GM21529 (cell line): ENCODE results near the gene GRB14.
"Not testable (repeated sequence)": the region's sequence is repeated elsewhere in the genome, so short reads cannot be mapped to it uniquely, and the experiment has no call there.

Source experiments
- ATAC-seq: cut with Tn5 transposase; IDR thresholded peaks from one replicate; pipeline ENCODE4 v1.9.1; 2021; ENCODE audit not compliant: unreplicated experiment

Gene GRB14

DNA sequence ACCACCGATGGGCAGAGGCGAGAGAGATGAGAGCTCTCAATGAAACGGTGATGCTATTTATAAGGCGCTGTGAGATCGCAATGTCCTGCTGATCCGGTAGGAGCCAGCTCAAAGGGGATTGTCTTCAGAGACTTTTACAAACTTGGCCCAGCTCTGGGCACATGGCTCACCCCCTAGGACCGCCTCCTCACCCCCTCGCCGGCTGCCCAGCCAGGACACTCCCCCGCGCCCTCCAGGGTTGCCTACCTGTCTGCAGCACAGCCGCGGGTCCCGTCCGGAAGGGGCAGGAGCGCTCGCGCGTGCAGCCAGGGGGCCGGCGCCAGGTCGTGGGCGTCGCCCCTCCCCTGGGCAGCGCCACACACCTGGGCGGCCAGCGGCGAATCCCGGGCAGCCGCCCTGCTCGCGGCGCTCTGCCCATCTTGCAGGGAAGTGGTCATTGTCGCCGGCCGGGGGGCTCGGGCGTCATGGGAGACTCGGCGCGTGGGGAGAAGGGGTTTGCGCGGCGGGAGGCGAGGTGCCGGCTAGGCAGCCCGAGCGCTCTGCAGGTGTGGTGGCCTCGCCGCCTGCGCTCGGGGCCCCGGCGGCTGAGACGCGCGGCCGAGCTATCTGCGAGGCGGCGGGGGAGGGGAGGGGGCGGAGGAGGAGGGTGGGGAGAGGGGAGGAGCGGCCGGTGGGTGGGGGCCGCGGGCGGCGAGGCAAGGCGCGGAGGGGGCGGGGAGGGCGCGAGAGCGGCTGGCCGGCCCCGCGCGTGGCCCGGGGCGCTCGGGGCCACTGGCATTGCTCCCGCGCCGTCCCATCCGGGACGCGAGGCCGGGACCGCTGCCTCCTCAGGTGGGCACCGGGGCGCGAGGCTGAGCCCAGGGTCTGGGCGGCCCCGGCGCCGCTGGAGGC lies at the start of gene GRB14:
Gene GRB14 (minus strand): TSS at position 610 of the 891 bp plus-strand sequence. CDS start 173 bp downstream, at position 437.
- no peak for ATAC-seq

DNA sequence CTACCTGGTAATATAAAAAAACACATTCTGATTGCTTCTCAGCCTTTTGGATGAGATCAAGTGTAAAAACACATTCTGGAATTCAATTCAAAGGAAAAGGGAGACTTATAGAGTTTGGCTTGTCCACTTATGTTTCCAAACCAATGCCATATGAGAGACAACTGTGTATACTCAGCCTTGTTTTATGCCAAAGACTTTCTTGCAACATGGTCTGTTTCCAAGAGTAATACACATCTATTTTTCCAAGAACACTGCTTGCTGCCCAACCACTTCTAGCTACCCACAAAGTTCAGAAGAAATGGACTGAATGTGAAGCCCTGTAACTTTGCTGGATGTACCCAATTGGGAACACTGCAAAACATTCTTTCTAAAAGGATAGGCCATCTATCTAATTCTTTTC lies 48.0 kb upstream of the GRB14 start:
- no peak for ATAC-seq

- ATAC-seq = no peak
Observed at GRCh38 chr2:164667566-164667965, 46.3 kb upstream of the GRB14 start.

- no peak for ATAC-seq
Observed at GRCh38 chr2:164664070-164664469, 42.8 kb upstream of the GRB14 start.

DNA sequence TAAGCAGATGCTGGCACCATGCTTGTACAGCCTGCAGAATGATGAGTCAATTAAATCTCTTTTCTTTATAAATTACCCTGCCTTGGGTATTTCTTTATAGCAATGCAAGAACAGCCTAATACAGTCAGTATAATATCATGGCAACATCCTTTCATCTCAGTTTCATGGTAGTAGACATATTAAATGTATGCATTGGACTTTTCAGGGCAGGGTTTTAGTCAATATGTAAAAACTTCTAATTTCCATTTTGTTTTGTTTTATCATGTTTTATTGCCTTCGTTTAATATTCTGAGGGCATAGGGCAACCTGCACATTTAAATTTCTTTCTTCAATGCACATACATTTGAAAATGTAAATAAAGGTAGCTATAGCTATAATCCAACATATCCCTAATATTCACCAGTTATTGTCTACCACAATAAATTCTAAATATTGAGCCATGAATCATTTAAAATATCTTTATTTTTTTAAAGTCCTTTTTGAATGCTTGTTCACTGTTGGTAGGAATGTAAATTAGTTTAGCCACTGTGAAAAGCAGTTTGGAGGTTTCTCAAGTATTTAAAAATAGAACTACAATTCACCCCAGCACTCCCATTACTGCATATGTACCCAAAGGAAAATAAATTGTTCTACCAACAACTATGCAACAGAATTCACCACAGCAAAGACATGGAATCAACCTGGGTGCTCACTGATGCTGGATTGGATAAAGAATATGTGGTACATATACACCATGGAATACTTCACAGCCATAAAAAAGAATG lies 41.8 kb upstream of the GRB14 start:
- ATAC-seq = no peak

DNA sequence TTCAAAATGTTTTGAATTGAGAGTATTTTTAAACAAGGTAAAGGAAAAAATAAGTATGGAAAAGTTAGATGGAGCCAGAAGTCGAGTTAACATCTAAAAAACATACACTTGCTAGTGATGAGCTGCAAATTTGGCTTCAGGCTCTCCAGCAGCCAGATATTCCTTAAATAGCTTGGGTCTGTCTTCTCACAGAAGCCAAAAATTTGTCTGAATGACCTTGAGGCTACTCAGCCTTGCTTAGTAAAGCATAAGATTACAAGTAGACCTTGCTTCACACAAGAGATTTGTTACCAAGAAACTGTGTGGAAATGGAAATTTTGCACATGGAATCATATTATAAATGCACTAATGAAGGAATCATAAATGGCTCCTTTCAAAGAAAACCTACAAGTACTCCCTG lies 40.8 kb upstream of the GRB14 start:
- no peak for ATAC-seq

DNA sequence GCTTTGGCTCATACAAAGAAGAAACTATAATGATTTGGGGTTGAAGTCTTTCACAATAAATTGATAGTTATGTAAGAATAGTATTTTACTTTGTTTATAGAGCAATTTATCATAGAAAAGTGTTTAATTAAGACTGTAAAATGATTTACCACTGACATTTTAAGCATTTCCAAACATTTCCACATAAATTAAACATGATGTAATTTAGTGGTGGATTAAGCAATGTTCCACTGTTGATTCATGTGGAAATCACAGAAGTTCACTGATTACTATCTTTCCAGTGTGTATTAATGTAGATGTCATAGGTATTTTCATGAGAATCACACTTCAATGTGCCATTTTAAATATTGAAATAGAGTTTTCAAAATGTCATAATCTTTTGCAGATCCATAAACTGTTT lies 40.1 kb upstream of the GRB14 start:
- no peak for ATAC-seq

DNA sequence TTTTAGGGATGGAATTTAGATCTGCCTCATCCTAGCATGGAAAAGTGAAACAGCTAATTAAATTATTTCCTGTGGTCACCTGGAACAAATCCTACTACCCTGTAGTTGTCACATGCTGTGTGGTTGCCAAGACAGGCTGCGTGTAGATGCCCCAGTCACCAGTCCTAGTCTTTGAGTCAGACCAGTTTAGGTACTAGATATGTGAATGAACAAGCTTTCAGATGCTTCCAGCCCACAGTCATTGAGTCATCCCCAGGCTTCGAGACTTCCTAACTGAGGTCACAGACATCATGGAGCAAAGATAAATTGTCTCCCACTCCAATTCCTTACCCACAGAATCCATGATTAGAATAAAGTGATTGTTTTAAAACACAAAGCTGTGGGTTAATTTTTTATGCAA lies 35.8 kb upstream of the GRB14 start:
- ATAC-seq = no peak

GRCh38 chr2:164655750-164656149 lies 34.5 kb upstream of the GRB14 start:
- no peak for ATAC-seq

GRCh38 chr2:164655336-164655735 lies 34.1 kb upstream of the GRB14 start:
- no peak for ATAC-seq

DNA sequence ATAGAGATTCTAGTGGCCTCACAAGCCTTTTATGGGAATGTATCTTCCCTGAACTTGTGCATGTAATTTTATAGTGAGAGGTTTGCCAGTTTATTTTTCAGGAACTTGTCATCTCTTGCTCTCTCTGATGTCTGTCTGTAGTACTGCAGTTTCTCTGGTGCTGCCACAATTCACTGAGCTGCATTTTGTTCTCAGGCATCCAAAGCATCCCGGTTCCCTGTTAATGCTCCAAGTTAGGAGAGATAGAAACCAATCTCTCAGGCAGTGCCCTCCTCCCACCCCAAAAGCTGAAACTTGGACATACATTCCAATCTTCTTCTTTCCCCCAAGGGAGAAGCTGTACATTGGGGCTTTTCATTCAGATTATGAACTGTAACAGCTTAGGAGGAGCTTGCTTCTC lies 30.1 kb upstream of the GRB14 start:
- no peak for ATAC-seq

DNA sequence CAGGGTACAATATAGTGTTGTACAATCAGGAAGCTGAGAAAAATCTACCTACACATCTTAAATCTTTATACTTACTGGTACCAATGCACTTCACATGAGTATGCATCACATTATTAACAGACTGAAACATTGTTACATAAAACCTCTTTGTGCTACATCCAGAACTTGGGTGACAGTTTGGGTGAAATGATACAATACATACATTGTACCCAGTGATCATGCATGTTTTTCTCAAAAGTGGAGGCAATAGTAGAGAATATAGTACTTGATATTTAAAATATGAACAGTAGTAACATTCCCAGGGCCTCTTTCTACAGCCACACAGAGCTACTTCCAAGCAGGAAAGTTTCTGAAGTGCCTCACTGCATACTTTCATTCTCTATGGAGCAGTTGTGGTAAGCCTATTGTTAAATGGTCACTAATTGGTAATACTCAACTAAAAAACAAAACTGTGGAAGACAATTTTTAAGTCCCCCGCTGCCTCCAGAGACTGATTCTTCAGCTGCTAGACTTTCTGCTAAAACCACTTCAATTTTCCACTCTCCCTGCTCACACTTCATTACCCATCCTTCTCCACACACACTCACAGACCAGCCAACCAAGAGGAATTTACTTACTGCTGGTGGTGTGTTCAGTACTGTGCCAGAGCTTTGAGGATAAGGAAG lies 22.9 kb upstream of the GRB14 start:
- no peak for ATAC-seq

GRCh38 chr2:164642946-164643555 lies 21.8 kb upstream of the GRB14 start:
- ATAC-seq = no peak

- no peak for ATAC-seq
Observed at GRCh38 chr2:164642268-164642667, 21.0 kb upstream of the GRB14 start.

- ATAC-seq = not testable (repeated sequence)
Observed at GRCh38 chr2:164628319-164628718, 7.0 kb upstream of the GRB14 start.

- no peak for ATAC-seq
Observed at GRCh38 chr2:164625378-164625971, 4.2 kb upstream of the GRB14 start.

DNA sequence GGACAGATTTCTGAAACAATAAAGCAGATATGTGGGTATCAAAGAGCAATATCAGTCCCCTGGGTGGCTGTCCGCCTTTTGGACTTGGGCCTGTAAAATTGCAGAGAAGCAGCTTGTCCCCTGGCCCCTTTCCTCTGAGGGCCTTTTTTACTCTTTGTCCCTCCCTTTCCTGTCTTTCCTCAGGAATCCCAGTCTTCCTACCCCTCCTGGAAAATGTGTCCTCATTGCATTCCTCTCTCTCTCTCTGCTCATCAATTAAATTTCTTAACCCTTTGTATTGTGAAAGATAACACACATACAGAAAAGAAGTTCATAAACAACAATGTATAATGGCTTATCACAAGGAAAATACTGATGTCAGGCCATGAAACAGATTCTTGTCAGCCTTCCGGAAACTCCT lies 3.0 kb upstream of the GRB14 start:
- no peak for ATAC-seq

DNA sequence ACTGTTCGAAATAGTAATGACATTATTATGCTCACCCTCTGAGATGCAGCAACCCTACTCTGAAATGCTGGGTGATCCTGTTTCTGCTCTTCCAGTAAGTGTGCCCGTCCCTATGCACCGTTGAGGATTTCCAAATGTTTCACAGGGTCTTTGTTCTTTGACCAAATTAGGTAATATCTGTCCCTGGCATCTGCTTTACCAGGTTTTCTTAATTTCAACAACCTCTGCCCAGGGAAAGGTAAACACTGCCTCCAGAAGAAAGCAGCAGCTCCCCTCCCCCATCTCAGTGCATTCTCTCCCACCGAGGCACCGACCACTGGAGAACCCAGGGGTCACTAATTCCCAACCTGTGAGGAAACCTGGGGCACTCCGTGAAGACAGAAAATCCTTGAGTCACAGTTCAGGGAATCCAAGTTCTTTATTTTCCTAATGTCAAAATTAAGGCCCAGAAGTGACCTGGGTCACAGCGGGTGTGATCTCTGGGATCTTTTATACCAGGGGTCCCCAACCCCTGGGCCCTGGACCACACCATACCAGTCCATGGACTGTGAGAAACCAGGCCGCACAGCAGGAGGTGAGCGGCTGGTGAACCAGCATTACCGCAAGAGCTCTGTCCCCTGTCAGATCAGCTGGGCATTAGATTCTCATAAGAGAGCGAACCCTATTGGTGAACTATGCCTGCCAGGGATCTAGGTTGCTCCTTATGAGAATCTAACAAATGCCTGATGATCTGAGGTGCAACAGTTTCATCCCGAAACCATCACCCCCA lies 1.2 kb upstream of the GRB14 start:
- no peak for ATAC-seq

DNA sequence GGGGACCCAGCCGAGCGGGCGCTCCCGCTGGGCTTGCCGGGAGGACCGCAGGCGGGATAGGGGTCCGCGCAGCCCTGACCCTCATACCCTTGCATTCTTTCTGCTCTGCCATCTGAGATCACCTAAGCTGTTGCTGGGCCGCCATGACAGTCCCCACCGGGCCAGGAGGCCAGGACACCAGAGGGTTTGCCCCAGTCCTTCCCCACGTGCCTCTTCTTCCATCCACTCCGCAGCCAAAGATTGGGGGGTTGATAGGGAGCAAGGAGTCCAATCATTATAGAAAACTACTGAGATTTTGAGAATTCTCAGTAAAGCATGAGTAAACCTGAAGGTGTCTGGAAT lies 453 bp upstream of the GRB14 start:
- ATAC-seq = no peak

DNA sequence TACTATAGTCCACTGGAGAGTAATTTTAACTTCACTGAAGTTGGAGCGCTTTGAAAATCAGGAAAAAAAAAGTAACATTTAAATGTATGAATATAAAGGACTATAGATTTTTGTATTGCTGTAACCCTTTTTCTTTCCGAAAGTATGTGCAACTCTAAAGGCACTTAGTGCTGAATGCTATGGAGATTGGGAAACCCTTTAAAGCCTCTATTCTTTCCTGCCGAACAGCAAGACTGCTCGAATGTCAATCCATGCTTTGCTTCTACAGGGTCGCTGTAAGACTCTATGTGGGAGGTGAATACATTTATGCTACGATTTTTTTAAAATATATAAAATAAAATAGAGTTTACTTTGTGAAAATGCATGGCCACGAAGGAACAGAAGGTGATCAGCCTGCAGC lies 825 bp downstream of the GRB14 start:
- ATAC-seq = no peak
